HS-27A (cell line): ENCODE measurements around the gene PLAAT4.
"Not testable (repeated sequence)": the region's sequence is repeated elsewhere in the genome, so short reads cannot be mapped to it uniquely, and the experiment has no call there.

Experiments
- DNase-seq: peaks from one replicate; pipeline ENCODE4 v3.0.0-alpha.2; 2012; ENCODE audit warnings: low read depth, missing footprints

Gene PLAAT4

DNA sequence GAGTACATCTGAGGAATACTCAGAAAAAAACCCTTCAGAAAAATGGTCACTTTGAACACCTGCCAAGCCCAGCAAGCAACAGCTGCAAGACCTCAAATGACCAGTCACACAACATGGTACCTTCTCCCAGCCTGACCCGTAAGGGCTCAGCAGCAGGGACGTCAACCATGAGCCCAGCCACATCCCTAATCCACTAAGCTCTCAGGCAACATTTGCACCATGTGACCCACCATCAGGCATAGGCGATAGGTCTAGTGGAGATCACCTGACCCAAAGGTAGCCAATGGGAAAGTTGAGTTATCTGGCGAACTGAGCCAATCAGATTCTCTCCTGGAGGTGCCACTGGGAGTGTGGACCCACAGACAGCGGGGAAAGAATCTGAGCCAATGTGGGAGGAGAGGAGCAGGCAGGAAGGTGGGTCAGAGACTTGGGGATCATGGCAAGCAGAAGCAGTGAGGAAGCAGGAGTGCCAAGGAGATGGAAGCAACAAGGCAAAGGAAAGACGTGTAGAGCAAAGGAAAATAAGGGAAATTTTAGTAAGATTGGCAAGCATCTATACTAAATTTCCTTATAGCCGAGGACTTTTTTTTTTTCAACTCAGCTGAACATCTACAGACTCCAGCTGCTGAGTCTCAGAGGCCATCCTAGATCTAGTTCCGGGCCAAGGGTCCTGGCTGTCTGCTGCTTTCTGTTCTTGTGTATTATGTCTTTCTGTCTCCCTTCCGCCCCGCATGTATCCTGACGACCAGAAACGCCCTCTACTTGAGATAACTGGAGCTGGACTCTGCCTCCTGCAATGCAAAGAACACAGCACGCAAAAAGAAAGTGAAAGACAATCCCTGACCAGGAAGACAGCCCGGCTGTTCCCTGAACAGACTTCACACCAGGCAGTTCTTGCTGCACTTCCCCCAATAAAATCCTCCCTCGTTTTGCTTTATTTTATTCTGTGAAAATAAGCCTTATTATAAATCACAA, 37.6 kb downstream of the PLAAT4 start:
- DNase-seq, result no peak

DNA sequence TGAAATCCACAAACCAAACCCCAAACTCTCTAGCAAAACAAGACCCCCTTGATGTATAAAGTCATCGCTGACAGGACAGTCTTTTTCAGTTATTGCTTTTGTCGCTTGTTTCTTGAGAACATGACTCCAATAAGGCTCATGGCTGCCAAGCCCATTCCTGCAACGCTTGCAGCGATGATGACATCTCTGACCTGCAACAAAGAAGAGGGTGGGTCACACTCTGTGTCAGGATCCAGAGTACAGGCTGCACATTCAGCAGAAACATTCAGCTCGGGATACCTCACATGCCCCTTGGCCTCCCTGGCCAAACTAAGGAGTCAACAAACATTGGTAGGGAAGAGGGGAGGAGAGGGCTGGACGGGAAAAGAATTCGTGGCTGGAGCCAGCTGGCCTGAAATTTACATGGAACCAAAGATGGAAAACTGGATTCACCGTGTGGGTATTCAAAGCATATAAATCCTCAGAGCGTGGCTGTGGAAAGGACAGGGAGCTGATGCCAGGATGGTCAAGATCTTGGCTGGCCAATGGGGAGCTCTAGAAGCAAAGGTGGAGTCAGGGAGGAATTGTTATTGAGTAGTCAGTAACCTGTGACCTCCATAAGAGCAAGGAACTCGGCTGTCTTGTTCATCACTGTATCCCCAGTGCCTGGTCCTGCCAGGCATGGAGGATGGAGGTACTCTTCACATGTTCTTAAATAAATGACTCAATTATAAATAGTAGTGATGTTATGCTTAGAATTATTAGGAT, 38.4 kb downstream of the PLAAT4 start:
- DNase-seq, result no peak

DNA sequence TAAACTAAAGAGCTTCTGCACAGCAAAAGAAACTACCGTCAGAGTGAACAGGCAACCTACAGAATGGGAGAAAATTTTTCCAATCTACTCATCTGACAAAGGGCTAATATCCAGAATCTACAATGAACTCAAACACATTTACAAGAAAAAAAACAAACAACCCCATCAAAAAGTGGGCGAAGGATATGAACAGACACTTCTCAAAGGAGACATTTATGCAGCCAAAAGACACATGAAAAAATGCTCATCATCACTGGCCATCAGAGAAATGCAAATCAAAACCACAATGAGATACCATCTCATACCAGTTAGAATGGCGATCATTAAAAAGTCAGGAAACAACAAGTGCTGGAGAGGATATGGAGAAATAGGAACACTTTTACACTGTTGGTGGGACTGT, 42.3 kb downstream of the PLAAT4 start:
- not testable (repeated sequence) for DNase-seq

DNA sequence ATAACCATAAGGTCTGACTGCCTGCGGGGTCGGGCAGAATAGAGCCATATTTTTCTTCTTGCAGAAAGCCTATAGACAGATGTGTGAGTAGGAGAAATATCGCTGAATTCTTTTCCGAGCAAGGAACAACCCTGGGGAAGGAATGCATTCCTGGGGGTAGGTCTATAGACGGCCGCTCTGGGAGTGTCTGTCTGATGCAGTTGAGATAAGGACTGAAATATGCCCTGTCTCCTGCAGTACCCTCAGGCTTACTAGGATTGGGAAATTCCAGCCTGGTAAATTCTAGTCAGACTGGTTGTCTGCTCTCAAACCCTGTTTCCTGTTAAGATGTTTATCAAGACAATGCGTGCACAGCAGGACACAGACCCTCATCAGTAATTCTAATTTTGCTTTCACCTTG, 44.6 kb downstream of the PLAAT4 start:
- not testable (repeated sequence) for DNase-seq

GRCh38 chr11:63583357-63583677, 46.7 kb downstream of the PLAAT4 start:
- DNase-seq, result no peak

GRCh38 chr11:63586451-63587166, 50.0 kb downstream of the PLAAT4 start:
- DNase-seq, result no peak

DNA sequence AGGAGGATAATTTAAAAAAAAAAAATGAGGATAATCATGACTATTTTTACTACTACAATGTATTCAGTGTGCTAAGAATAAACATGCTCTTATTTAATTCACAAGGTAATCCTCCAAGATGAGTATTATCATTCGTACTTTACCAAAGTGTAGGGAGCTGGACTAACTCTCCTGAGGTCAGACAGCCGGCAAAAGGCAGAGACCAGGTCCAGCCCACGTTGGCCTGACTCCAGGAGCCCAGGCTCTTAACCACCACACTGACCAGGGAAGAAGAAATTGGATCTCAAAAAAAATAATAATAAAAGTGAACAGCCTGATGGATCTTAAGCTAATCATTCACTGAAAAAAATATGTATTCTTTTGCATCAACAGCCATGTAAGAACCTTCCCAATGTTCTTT, 52.4 kb downstream of the PLAAT4 start:
- no peak for DNase-seq

- no peak for DNase-seq
Observed at GRCh38 chr11:63590024-63590788, 53.6 kb downstream of the PLAAT4 start.

- DNase-seq, result no peak
Observed at GRCh38 chr11:63592975-63593395, 56.4 kb downstream of the PLAAT4 start.

- no peak for DNase-seq
Observed at GRCh38 chr11:63595296-63595695, 58.7 kb downstream of the PLAAT4 start.
